K562 (cell line): ENCODE data around the gene ANO6. TPM values are rescaled to one million over a fixed set of nuclear protein-coding genes. Genes with fewer than 3 reads are reported as not detected.

Experiments
- ARID2 ChIP-seq: fragments of 450-650 bp; IDR thresholded peaks from 2 replicates; pipeline ENCODE4 v1.6.1; 2017; ENCODE audit warnings: antibody characterized with exemption, mild to moderate bottlenecking
- BRCA1 ChIP-seq, 2 experiments: fragments of 450-650 bp in 1 of 2; sonication (generic) in 1 of 2; formaldehyde crosslinking in 1 of 2; IDR thresholded peaks; 2 replicates each; pipeline versions ENCODE4 v1.5.0 to v1.6.1; 2017 to 2020; ENCODE audit warnings: mild to moderate bottlenecking in 1 of 2, missing genetic modification reagents in 1 of 2
- CEBPB ChIP-seq: fragments of 450-650 bp; IDR thresholded peaks from 2 replicates; pipeline ENCODE4 v1.6.1; 2016; ENCODE audit warnings: missing genetic modification characterization, missing compliant biosample characterization
- DIDO1 ChIP-seq: fragments of 450-650 bp; IDR thresholded peaks from 2 replicates; pipeline ENCODE4 v1.6.1; 2016; ENCODE audit warnings: low read depth, missing biosample characterization, missing genetic modification characterization
- MTA1 ChIP-seq: fragments of 450-650 bp; IDR thresholded peaks from 2 replicates; pipeline ENCODE4 v1.6.1; 2017; ENCODE audit warnings: borderline replicate concordance
- NFE2L1 ChIP-seq: fragments of 450-650 bp; IDR thresholded peaks from 2 replicates; pipeline ENCODE4 v1.6.1; 2016; ENCODE audit warnings: missing genetic modification characterization, low read depth, mild to moderate bottlenecking, missing compliant biosample characterization, moderate library complexity, borderline replicate concordance
- PML ChIP-seq: IDR thresholded peaks from 2 replicates; pipeline ENCODE4 v1.6.1; 2012; ENCODE audit warnings: low read length, inconsistent platforms
- REST ChIP-seq, 2 experiments: fragments of 450-650 bp; formaldehyde crosslinking in 1 of 2; IDR thresholded peaks; 2 replicates each; pipeline versions ENCODE4 v1.4.0 to v1.6.1; 2014 to 2020; ENCODE audit warnings: mild to moderate bottlenecking in 2 of 2, borderline replicate concordance in 1 of 2, low read depth in 1 of 2
- TCF7L2 ChIP-seq: fragments of 150-350 bp; IDR thresholded peaks from 2 replicates; pipeline ENCODE4 v1.6.1; 2016; ENCODE audit warnings: low read depth, mild to moderate bottlenecking, low read length, moderate library complexity
- TSHZ1 ChIP-seq: fragments of 250-450 bp; sonication (Bioruptor Pico); IDR thresholded peaks from 2 replicates; pipeline ENCODE4 v1.4.0; 2020; ENCODE audit warnings: mild to moderate bottlenecking, moderate library complexity
- ZFPM2 ChIP-seq: fragments of 250-450 bp; sonication (Bioruptor Pico); IDR thresholded peaks from 2 replicates; pipeline ENCODE4 v1.5.1; 2022; ENCODE audit warnings: mild to moderate bottlenecking
- ZNF133 ChIP-seq: fragments of 250-450 bp; sonication (Bioruptor Pico); IDR thresholded peaks from 2 replicates; pipeline ENCODE4 v1.4.0; 2020; ENCODE audit warnings: mild to moderate bottlenecking
- ZNF23 ChIP-seq: fragments of 250-450 bp; sonication (Bioruptor Pico); IDR thresholded peaks from 2 replicates; pipeline ENCODE4 v1.4.0; 2020; ENCODE audit warnings: mild to moderate bottlenecking
- ZNF263 ChIP-seq: sonication (generic); formaldehyde crosslinking; IDR thresholded peaks from 2 replicates; pipeline ENCODE4 v1.8.0; 2022; ENCODE audit warnings: mild to moderate bottlenecking, missing genetic modification reagents, borderline replicate concordance
- ZNF583 ChIP-seq: fragments of 250-450 bp; sonication (Bioruptor Pico); IDR thresholded peaks from 2 replicates; pipeline ENCODE4 v1.4.0; 2020
- ZSCAN29 ChIP-seq: fragments of 450-650 bp; IDR thresholded peaks from 2 replicates; pipeline ENCODE4 v1.6.1; 2017
- ZZZ3 ChIP-seq: fragments of 450-650 bp; IDR thresholded peaks from 2 replicates; pipeline ENCODE4 v1.6.1; 2016; ENCODE audit warnings: antibody characterized with exemption, mild to moderate bottlenecking, moderate library complexity
- polyA plus RNA-seq, 8 experiments: library from polyadenylated mRNA; depleted of rRNA in 4 of 8; stranded (reverse) in 5 of 8; unstranded in 3 of 8; fragments of >200 nt; fragmentation: Nextera tagmentation in 2 of 8; fragmentation: Illumina TruSeq in 1 of 8; extraction: Ambion mirVana in 2 of 8; extraction: Trizol in 1 of 8; gene quantifications; 2 replicates each; pipeline versions ENCODE4 v1.2.1 to v1.2.3, GENCODE V29; 2011 to 2014; ENCODE audit warnings: inconsistent platforms in 1 of 8, missing spikeins in 1 of 8
- total RNA-seq, 7 experiments: library from RNA; depleted of rRNA in 6 of 7; stranded (reverse); fragments of >200 nt in 6 of 7; fragmentation: Illumina TruSeq in 2 of 7; extraction: Trizol in 2 of 7; gene quantifications; 2 replicates each; pipeline versions ENCODE4 v1.2.1 to v1.2.3, GENCODE V29; 2011 to 2021; ENCODE audit warnings: low replicate concordance in 1 of 7

ANO6 gene
- total and polyA plus RNA-seq, 9 of the 15 experiments (the other 6 are each of a cell fraction or from before 2014, with no cell fraction given), result 3.5 to 24.7 (median 20.3) TPM

- TF ChIP-seq NFE2L1 (tag) (no peak), ARID2 (no peak), ZNF263 (CRISPR knock-in tag) (0 out of 2 replicates have a peak, but pooled peaks have one; percentile 35), ZZZ3 (no peak), MTA1 (peak; percentile 63; the same call in 1 of the 2 replicates), BRCA1 (IDR thresholded peaks at IDR 0.05) (no peak), BRCA1 (CRISPR knock-in tag; IDR thresholded peaks at IDR 0.05) (no peak), CEBPB (tag) (no peak), ZNF133 (CRISPR knock-in tag) (no peak), ZFPM2 (CRISPR knock-in tag) (no peak), TCF7L2 (no peak), TSHZ1 (no peak), ZSCAN29 (0 out of 2 replicates have a peak, but pooled peaks have one; percentile 39), ZNF583 (CRISPR knock-in tag) (no peak), PML (peak; percentile 63; the same call in 1 of the 2 replicates), DIDO1 (tag) (no peak), ZNF23 (no peak), REST (IDR thresholded peaks at IDR 0.05; ENCODE audit: borderline replicate concordance) (no peak), REST (CRISPR knock-in tag; IDR thresholded peaks at IDR 0.05; ENCODE audit: low read depth) (no peak)
Measured at GRCh38 chr12:45215419-45216229, at the start of gene ANO6 (continued).
